NCI-H1417 treated with DMSO at 0.1 percent for 48 hours (cell line): ENCODE measurements around the gene PNMT.

Experiments
- DNase-seq: peaks from one replicate; lab custom pipeline; 2025; lab: John Stamatoyannopoulos, UW

Gene PNMT, protein sequence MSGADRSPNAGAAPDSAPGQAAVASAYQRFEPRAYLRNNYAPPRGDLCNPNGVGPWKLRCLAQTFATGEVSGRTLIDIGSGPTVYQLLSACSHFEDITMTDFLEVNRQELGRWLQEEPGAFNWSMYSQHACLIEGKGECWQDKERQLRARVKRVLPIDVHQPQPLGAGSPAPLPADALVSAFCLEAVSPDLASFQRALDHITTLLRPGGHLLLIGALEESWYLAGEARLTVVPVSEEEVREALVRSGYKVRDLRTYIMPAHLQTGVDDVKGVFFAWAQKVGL

DNA sequence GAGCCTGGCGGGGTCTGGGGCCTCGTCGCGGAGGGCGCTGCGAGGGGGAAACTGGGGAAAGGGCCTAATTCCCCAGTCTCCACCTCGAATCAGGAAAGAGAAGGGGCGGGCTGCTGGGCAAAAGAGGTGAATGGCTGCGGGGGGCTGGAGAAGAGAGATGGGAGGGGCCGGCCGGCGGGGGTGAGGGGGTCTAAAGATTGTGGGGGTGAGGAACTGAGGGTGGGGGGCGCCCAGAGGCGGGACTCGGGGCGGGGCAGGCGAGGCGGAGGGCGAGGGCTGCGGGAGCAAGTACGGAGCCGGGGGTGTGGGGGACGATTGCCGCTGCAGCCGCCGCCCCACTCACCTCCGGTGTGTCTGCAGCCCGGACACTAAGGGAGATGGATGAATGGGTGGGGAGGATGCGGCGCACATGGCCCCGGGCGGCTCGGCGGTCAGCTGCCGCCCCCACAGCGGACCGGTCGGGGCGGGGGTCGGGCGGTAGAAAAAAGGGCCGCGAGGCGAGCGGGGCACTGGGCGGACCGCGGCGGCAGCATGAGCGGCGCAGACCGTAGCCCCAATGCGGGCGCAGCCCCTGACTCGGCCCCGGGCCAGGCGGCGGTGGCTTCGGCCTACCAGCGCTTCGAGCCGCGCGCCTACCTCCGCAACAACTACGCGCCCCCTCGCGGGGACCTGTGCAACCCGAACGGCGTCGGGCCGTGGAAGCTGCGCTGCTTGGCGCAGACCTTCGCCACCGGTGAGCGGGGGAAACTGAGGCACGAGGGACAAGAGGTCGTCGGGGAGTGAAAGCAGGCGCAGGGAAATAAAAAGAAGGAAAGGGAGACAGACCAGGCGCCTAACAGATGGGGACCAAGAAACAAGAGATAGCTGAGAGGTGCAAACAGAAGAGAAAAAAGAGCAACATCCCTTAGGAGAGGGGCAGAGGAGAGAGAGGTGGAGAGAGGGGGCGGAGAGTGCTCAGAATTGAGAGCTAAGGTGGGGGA, at the start of gene PNMT:
Gene PNMT, plus strand, starts transcription at position 509 of the 980 bp plus-strand sequence. Its CDS starts 23 bp downstream, at position 532.
- DNase-seq: no peak

GRCh38 chr17:39618956-39619785, 49.1 kb upstream of the PNMT start:
- no peak for DNase-seq

DNA sequence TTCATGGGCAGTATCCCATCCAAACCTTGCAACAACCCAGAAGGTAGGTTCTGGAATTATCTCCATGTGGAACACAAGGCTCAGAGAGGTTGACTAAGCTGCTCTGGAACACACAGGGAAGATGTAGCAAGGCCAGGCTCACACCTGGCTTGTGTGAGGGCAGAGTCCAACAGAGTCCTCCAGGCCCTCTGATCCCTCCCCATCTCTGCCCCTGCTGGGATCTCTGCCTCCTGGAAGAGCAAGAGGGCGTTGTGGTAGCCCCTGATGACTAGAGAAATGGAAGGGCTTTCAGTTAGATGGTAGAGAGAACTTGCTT, 48.5 kb upstream of the PNMT start:
- DNase-seq: no peak

GRCh38 chr17:39621523-39622379, 46.5 kb upstream of the PNMT start:
- DNase-seq: no peak

DNA sequence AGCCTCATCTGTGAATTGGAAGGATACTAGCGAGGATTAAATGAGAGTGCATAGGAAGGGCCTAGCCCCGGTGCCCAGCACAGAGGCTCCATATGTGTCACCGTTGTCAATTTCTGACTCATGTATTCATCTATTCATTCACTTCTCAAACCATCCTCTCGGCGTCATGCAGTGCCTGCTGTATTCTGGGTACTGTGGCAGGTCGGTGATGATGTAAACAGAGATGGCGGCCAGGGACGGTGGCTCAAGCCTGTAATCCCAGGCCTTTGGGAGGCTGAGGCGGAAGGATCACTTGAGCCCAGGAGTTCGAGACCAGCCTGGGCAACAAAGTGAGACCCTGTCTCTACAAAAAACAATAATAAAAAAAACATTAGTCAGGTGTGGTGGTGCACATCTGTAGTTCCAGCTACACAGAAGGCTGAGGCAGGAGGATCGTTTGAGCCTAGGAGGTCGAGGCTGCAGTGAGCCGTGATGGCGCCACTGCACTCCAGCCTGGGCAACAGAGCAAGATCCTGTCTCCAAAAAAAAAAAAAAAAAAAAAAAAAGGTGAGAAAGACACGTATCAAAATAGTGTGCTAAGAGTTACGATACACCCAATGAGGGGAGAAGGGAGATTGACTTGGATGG, 45.8 kb upstream of the PNMT start:
- DNase-seq: no peak

- no peak for DNase-seq
Measured at GRCh38 chr17:39623356-39623950, 44.8 kb upstream of the PNMT start.

DNA sequence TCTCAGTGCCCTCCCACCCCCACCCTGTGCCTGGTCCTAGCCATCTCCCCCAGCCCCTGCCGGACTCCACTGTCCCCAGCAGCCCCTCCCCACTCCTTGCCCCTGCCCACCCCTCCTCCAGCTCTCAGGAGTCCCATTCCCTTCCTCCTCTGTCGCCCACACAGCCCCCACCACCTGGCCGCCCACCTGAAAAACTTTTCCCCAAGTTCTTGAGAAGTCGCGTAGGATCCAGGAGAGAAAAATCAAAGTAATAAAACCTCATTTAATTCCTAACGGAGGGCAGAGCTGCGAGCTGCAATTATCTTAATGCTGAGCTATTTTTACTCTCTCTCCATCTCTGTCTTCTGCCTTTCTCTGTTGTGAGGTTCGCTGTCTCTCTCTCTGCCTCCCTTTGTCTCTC, 43.9 kb upstream of the PNMT start:
- no peak for DNase-seq

- no peak for DNase-seq
Measured at GRCh38 chr17:39625198-39625785, 43.0 kb upstream of the PNMT start.

GRCh38 chr17:39626171-39627046, 41.8 kb upstream of the PNMT start, which contains the start of gene PPP1R1B:
Gene PPP1R1B, plus strand, starts transcription at chr17:39626952. Its CDS starts 441 bp downstream, at chr17:39627393.
- no peak for DNase-seq

DNA sequence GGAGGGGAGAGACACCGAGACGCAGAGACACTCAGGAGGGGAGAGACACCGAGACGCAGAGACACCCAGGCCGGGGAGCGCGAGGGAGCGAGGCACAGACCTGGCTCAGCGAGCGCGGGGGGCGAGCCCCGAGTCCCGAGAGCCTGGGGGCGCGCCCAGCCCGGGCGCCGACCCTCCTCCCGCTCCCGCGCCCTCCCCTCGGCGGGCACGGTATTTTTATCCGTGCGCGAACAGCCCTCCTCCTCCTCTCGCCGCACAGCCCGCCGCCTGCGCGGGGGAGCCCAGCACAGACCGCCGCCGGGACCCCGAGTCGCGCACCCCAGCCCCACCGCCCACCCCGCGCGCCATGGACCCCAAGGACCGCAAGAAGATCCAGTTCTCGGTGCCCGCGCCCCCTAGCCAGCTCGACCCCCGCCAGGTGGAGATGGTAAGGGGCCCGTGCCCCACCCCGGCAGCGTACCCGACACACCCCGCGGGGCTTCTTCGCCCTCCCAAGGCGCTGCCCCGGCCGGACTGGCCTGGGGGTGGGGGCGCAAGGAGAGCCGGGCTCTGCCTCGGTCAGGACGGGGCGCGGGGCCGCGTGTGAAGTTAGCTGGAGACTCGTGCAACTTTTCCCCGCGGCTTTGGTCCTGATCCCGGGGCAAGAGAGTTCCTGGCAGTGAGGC, 41.1 kb upstream of the PNMT start:
- DNase-seq: no peak

GRCh38 chr17:39627712-39628516, 40.3 kb upstream of the PNMT start:
- no peak for DNase-seq

DNA sequence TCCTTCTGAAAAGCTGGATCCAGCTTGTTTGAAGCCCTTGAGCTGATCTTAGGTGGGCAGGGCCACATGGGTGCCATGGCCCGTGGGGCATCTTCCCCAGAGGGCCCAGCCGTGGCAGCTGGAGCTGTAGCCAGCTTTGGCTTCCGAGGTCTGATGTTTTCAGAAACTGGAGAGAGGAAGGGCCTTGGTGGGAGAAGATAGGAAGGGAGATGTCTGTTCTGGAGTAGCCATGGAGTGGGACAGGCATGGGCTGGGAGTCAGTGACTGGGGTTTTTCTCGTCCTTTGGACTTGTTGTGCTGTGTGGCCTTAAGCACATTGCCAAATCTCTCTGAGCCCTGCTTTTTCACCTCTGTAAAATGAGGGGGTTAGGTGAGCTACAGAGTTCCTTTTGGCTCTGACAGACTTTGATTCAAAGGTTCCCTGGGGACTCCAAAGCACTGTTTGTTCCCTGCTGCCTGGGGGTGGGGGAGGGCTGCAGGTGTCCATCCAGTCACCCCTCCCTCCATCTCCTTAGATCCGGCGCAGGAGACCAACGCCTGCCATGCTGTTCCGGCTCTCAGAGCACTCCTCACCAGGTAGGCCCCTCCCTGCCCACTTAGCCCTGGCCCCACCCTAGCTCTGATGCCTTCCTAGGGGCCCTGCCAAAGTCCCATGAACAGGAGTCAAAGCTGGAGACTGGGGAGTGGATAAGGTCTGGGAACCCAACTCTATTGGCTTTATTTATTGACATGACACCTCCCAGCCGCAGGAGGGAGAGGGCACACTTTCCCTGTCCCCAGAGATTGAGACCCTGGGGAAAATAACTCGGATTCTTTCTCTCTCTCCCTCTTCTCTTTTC, 39.4 kb upstream of the PNMT start:
- DNase-seq: no peak

DNA sequence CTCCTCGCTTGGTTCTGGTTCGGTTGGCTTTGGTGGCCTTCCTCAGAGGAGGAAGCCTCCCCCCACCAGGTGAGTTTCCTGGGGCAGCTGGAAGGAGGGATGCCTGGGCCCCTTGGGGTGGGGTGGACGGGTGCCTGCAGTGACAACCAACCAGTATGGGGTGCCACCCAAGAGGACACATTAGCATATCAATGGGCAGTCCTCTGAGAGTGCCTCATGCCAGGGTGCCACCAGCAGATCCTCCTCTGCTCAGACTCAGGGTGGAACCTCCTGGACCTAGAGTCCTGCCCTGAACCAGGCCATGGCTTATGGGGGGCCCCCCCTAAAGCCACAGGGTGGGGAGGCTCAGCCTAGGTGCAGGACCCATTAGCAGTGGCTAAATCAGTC, 38.8 kb upstream of the PNMT start:
- no peak for DNase-seq

GRCh38 chr17:39629898-39630297, 38.4 kb upstream of the PNMT start:
- DNase-seq: no peak

- DNase-seq: no peak
Measured at GRCh38 chr17:39631403-39631802, 36.9 kb upstream of the PNMT start.

DNA sequence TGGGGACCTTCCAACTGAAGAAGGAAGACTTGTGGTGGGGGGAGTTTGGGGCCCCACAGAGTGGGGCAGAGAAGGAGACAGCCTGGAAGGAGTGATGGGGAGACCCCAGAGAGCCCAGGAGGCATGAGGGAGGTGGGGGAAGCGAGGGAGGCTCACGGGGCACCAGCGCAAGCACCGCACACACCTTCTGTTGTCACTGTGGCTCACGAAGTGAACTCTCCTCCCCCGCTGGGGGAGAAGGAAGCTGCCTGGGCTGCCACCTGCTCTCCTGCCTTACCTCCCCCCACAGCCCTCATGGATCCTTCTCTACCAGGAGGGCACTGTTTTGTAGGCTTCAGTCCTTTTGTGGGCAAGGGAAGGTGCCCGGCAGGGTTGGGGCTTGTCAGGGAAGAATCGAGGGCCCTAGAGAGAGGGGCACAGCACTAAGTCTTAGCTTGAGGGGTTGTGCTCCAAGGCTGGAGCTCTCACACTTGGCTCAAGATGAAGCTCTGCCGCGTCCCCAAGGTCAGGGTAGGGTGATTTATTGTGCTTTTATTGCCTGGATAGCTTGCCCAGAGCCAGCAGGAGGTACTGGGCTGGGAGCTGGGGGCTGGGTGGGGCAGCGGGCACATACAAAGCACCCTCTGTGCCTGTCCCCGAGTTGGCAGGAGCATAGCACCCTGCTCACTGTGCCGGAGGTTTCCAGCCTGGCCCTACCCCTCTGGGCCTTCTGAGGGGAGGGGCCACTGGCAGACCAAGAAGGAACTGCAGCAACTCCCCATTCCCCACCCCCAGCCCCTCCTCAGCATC, 35.9 kb upstream of the PNMT start:
- no peak for DNase-seq
